Middle frontal gyrus (tissue), 1 donor: ENCODE measurements around the gene OLR1.
"Not testable (repeated sequence)": the region's sequence is repeated elsewhere in the genome, so short reads cannot be mapped to it uniquely, and the experiment has no call there.

ENCODE experiments used
- DNase-seq: peaks from one replicate; pipeline ENCODE4 v3.0.0-alpha.2; 2015; ENCODE audit warnings: low spot score; ENCODE audit errors: extremely low spot score

The OLR1 gene

DNA sequence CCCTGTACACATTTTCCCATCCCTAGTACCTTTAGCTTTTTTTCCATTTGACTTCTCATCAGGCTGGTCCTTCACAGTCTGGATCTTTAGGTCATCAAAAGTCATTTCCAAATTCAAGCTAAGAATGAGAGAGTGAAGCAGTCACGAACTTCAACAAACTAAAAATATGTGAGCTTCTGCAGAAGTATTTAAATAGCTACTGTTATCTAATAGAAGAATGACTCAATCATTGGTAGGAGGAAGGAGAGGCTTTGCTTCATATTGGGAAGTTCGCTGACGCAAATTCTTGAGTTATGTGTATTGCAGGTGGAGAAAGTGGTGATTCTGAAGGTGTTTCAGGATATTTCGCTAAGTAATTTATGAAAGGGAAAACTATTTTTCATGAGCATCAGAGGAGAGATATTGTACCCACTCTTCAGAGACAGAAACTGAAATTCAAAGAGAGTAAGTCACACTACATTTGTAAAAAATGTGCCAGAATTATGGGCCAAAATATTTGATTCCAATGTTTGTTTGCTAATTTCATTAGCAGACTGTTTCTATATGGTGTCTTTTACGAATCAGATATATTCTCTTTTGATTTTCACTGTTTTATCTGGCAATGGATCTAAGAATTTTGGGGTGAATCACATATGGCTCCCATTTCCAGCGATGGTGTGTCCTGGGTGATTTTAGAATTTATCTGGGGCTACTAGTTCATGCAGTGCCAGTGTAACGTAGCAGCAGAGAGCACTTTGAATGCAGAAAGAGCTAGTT lies at the start of gene OLR1:
Gene OLR1, minus strand, starts transcription at position 160 of the 756 bp plus-strand sequence. Its CDS starts 55 bp downstream, at position 105.
- DNase-seq: no peak

DNA sequence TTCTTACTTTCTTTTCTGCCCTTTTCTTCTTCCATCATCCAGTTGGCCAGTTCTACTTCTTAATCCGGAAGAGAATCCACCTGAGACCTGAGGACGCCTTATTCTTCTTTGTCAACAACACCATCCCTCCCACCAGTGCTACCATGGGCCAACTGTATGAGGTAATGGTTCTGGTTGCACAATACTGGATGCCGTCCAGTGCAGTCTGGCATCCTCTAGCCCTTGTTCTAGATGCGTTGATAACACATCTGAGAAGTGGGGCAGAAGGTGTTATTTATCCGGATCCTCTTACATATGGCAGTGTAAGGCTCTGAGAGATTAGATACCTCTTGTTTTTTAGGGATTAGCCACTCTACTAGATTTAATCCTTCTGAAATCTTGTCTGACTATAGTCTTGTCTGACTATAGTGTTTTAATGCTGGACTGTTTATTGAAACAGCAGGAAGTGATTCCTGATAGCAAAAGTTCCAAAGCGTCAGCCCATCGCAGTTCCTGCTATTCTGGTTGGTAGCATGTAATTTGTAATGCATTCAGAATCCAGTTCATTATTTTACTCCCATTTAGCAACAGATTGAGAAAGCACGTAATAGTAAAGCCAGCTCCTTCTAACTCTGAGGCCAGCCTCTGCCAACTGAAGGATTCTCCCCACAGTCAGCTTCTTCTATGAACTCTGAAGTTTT lies 48.6 kb upstream of the OLR1 start:
- peak; percentile 46 for DNase-seq

DNA sequence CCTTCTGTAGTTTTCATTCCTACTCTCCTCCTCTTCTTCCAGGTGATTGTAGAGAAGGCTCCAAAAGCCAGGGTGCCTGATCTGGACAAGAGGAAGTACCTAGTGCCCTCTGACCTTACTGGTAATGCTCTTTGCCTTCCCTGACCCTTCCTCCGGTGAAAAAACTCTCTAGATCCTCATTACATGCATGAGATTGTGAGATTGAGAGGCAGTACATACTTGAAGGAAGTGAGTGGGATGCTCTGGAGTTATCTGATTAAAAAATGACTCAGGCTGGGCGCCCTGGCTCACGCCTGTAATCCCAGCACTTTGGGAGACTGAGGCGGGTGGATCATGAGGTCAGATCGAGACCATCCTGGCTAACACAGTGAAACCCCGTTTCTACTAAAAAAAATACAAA lies 46.1 kb upstream of the OLR1 start:
- no peak for DNase-seq

DNA sequence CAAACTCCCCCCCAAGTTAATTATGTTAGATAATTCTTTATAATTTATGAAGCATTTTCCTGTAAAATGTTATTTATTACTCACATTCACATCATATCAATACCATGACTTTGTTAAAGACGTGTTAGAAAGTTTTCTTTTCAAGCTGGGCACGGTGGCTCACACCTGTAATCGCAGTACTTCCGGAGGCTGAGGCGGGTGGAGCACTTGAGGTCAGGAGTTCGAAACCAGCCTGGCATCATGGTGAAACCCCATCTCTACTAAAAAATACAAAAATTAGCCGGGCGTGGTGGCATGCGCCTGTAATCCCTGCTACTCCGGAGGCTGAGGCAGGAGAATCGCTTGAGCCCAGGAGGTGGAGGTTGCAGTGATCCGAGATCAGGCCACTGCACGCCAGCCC lies 44.0 kb upstream of the OLR1 start:
- DNase-seq: not testable (repeated sequence)

DNA sequence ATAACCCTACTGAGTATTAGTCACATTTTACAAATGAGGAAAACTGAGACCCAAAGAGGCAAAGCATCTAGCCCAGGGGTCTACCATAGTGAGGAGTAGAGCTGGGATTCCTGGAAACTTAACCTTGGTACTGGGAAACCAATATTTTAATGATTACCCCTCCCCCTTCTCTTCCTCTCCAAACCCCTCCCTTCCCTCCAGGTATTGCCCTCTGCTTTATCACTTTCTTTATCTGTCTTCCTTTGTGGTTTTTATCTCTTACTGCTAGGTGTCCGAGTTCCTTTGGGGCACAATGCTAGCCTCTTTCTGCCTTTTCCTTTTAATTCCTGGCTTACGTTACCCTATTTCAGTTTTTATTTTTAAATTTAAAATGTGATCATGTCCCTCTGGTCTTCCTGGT lies 43.5 kb upstream of the OLR1 start:
- no peak for DNase-seq

DNA sequence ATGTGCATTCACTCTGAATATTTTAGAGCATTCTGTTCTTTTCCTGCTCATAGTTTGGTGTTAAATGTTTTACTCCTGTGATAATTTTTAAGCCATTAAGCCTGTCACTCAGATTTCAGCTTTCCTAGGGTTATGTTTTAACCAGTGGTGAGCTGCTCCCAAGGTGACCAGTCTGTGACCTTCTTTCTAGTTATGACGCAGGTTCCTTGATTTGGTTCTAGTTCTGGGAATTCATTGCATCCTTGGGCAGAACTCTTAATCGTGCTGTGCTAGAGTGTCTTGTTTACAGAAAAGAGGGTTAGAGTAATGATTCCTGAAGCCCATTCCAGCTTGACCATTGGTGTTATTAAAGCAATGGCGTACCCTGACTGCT lies 42.9 kb upstream of the OLR1 start:
- DNase-seq: no peak

DNA sequence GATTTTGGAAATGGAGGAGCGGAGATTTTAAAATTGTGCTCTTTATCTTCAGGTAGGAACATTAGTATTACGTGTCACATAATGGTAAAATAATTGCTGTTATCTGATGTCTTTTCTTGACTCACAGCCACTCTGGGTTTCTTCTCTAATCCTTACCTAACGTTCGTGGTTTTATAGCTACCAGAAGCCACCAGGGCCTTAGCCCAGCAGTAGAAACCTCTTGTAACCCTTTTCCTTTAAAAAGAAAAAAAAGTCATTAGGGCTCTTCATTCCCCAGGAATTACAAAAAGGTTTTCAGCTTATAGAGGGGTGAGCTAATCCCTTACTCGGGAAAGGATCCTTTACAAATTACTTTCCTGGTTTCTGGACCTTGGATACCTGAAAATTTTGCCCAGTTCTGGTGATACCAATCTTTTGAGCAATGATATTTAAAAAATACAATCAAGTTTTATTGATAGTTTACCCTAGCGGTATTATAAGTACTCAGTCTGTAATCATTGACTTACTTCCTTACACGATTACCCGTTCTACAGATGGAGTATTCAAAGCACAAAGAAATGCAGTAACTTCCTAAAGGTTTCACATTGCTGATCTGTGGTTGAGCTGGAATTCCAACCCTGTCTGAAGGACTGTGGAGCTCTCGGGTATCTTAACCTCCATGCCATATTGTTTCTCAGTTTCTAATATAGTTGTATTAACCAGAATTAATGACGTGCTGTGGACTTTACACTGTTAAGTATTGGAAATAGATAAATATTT lies 42.4 kb upstream of the OLR1 start:
- DNase-seq: no peak

DNA sequence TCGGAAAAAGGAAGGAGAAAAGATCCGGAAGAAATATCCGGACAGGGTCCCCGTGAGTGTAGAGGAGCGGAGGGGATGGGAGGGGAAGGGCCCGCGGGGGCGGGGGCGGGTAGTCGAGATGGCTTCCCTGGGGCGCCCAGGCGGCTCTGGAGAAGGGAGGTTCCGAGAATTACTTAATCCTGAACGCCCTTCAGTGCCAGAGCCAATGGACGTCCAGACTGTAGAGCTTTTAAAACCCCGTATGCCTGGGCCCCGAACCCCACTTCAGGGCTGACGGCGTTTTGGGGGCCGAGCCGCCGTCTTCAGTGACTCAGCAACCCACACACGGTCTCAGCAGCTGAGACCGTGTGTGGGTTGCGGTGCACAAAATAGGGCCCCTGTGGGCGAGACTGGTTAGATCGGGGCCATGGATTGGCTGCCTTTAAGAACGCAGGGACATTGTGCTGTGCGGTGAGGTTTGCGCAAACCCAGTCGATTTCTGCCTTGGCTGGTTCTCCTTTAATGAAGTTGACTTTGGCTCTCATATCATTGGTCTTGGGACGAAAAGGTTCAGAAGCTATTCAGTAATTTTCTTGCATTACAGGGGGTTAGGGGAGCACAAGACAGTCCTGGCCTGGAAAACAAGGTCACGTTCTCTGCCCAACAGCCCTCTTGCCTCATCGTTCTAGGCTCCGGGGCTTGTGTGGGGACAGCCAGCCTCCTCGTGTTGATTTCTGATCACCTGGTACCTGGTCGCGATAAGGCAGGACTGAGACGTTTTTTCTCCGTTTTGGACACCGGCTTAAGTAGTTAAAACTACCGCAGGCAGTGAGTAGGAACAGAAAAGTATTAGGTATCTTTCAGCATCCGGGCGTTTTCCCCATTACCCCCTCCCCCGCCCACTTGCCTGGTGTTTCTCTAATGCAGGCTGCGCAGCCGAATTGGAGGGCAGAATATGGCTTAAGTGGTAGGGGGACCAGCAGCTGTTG lies 41.5 kb upstream of the OLR1 start:
- peak; percentile 55 for DNase-seq

DNA sequence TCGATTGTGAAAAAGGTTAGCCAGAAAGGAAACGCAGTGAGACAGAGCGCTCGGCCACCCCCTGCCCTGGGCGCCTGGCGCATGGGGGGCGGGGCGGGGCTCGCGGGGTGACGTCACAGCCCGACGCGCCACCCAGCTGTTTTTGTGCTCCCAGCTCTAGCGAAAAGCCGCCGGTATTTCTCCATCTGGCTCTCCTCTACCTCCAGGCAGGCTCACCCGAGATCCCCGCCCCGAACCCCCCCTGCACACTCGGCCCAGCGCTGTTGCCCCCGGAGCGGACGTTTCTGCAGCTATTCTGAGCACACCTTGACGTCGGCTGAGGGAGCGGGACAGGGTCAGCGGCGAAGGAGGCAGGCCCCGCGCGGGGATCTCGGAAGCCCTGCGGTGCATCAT lies 40.8 kb upstream of the OLR1 start, which contains the start of gene GABARAPL1:
Gene GABARAPL1, plus strand, starts transcription at position 139 of the 393 bp plus-strand sequence. Its CDS starts 253 bp downstream, at position 392.
- DNase-seq: peak; percentile 64

DNA sequence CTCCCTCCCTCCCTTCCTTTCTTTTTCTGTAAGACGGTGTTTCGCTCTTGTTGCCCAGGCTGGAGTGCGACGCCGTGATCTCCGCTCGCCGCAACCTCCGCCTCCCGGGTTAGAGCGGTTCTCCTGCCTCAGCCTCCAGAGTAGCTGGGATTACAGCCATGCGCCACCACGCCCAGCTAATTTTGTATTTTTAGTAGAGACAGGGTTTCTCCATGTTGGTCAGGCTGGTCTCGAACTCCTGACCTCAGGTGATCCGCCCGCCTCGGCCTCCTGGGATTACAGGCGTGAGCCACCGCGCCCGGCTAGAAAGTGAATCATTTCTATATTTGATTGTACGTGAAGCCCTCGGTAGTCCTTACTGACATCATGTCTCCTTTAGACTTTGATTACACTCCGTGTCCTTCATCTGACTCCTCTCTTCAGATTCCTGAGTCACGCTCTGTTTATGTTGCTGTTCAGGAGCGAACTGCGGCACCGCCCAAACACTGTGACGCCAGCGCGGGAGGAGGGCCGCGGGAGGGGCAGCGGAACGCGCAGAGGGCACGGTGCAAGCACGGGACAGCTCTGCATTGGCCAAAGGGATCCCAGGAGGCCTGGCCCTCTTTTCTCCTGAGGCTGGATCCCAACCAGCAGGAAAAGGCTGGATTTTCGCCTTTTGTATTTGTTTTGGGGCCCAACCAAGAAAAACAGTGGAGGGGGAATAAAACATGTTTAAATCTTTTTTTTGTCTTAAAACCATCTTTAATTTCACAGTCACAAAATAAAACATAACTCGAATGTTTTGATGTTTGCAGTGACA lies 40.2 kb upstream of the OLR1 start:
- DNase-seq: peak; percentile 83

DNA sequence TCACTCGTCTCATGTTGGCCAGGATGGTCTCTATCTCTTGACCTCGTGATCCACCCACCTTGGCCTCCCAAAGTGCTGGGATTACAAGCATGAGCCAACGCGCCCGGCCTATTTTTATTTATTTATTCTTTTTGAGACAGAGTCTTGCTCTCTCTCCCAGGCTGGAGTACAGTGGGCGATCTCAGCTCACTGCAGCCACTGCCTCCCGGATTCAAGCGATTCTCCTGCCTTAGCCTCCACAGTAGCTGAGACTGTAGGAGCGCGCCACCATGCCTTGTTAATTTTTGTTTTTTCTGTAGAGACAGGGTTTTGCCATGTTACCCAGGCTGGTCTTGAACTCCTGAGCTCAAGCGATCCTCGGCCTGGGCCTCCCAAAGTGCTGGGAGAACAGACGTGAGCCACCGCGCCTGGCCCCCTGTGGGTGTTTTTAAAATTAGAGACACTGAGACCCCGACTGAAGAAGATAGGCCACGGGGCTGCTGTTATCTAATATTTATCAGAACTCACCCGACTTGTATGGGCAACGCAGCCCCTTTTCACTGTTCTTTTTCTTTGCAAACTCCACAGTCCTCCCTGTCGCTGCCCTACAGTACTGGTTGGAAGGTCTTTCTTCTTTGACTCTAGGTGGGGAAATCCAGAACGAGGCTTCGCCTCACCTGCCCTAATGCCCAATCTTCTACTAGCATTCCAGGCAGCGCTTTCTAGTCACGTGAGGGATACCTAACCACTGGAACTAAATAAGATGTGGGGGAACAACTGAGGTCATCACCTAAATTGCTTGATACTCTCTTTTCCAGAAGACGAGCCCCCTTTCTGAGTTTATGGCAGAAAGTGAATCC lies 39.4 kb upstream of the OLR1 start:
- DNase-seq: no peak

DNA sequence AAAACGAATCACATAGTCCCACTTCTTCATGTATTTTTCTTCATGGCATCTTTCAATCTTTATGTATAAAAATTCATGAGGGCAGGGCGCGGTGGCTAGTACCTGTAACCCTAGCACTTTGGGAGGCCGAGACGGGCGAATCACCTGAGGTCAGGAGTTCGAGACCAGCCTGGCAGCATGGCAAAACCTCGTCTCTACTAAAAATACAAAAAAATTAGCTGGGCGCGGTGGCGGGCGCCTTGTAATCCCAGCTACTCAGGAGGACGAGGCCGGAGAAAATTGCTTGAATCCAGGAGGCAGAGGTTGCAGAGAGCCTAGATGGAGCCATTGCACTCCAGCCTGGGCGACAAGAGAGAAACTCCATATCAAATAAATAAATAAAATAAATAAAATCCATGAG lies 38.3 kb upstream of the OLR1 start:
- no peak for DNase-seq

DNA sequence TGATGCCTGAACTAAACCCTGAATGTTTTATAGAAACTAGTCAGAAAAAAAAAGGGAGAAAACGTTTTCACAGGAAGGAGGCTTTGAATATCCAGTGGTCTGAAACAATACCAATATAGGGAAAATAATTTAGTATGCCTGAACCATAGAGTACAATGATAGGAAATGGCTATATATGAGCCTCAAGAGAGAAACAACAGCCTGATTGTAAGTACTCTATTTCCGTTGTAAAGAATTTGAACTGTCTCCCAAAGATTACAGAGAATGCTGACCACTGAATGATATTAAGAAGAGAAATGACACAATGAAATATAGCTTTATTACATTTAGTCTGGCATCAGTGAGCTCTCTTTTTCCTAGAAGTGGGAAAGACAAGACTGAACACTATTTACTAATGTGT lies 35.2 kb upstream of the OLR1 start:
- DNase-seq: no peak

DNA sequence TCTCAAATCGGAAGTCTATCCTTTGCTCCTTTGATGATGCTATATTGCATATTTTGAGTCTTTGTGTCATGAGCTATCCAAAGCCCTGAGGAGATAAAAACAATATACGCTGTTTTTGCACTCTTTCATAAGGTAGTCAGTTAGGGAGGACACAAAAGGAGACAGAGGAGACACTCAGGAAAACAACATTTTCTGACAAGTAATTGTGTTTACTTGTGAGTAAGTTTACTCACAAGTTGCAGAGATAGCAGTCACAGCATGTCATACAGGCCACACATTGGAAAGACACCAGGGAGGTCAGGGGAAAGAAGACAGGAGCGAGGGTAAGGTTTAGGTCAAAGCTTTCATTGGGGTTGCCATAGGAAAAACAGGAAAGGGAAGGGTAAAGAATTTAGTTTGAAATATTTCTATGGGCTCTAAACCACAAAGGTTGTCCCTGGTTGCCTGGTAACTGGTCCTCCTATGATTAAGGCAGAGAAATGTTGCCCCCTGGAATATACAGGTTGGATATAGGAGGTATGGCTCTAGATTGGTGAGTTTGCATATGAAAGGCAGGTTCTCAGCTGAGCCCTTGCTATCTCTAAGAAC lies 33.4 kb upstream of the OLR1 start:
- DNase-seq: no peak

DNA sequence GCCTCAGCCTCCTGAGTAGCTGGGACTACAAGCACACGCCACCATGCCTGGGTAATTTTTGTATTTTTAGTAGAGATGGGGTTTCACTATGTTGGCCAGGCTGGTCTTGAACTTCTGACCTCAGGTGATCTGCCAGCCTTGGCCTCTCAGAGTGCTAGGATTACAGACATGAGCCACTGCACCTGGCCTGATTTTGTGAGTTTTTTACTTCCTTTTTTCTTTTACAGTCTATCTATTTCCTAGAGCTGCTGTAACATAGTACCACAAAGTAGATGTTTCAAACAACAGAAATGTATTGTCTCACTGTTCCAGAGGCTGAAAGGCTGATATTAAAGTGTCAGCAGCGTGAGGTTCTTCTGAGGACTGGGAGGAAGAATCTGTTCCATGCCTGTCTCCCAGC lies 32.6 kb upstream of the OLR1 start:
- not testable (repeated sequence) for DNase-seq

DNA sequence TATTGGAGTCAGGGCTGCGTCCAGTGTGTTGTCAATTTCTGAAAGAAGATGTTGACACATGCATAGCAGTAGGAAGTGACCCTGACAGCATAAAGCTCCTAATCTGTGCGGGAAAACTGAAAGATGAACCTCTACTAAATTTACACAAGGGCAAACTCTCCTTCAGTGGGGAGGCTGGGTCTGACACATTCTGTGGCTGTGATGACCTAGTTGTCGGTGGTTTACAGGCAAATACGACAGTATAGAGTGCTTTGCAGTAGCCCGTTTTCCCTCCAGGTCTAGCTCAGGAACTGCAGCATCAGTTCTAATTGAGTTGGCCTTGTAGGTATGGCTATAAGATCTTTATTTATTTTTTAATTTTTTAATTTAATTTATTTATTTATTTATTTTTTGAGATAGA lies 25.9 kb upstream of the OLR1 start:
- no peak for DNase-seq

DNA sequence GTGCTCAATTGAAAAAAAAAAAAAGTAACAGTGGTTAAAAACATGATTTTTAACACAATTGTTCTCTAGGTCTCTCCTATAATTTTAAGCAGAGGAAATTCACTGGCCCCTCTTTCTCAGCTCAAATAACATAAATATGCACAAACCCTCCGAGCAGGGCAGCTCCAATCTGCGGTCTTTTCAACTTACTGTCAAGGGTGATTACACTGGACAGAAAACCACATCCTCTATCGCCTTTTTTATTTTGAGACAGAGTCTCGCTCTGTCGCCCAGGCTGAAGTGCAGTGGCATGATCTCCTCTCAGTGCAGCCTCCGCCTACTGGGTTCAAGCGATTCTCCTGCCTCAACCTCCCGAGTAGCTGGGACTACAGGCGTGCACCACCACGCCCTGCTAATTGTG lies 24.3 kb upstream of the OLR1 start:
- no peak for DNase-seq

DNA sequence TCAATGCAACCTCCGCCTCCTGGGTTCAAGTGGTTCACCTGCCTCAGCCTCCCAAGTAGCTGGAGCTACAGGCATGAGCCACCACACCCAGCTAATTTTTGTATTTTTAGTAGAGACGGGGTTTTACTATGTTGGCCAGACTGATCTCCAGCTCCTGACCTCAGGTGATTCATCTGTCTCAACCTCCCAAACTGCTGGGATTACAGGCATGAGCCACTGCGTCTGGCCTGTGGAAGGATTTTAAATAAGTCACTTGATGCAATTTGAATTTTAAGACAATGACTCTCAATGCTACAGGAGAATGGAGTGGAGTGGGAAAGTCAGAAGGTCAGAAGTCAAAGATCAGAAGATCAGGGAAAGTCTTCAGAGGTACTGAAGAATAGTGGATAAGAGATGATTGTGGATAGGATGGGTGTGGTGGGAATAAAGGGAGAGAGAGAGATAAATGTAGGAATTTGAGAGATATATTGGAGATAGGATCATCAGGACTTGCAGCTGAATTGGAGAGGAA lies 22.3 kb upstream of the OLR1 start:
- no peak for DNase-seq

DNA sequence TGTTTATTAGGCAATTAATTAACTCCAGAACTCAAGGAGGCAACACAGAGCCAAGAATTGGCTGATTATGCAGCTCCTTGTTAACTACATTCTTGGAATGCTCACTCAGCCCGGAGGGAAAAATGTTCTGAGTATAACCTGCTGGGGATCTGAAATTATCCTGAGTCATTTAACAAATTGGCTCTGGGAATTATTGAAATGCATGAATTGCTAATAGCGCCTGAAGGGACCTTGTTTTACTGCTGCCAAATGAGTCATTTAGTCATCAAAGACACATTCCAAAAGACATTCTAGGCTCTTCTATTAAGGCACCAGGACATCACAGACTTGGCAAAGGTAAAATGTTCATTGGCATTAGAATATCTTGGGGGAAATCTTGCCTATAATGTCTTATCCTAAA lies 19.9 kb upstream of the OLR1 start:
- DNase-seq: no peak
